GM21447 (cell line): ENCODE measurements around the gene TAF4.
A peak's percentile ranks its signal among the peaks of the same experiment; 100 is the strongest.

Experiments
- ATAC-seq: cut with Tn5 transposase; IDR thresholded peaks from one replicate; pipeline ENCODE4 v1.9.1; 2021; ENCODE audit not compliant: unreplicated experiment

Gene TAF4

DNA sequence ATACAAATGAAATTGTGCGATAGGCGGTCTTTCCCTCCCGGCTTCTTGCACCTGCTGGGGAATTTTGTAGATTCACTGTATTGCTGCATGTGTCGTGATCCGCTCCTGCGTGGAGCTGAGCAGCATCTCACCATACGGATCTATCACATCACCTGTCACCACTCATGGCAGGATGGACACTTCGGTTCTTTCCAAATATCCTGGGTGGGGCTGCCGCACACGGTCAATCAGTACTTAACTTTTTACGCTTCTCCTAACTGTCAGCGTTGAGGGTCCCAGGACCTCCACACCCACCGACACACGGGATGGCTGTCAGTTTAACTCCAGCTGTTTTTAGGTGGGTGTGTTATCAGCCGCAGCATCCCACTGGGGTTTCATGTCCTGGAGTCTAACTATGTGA is 19.2 kb downstream of the TAF4 start:
- ATAC-seq: no peak

DNA sequence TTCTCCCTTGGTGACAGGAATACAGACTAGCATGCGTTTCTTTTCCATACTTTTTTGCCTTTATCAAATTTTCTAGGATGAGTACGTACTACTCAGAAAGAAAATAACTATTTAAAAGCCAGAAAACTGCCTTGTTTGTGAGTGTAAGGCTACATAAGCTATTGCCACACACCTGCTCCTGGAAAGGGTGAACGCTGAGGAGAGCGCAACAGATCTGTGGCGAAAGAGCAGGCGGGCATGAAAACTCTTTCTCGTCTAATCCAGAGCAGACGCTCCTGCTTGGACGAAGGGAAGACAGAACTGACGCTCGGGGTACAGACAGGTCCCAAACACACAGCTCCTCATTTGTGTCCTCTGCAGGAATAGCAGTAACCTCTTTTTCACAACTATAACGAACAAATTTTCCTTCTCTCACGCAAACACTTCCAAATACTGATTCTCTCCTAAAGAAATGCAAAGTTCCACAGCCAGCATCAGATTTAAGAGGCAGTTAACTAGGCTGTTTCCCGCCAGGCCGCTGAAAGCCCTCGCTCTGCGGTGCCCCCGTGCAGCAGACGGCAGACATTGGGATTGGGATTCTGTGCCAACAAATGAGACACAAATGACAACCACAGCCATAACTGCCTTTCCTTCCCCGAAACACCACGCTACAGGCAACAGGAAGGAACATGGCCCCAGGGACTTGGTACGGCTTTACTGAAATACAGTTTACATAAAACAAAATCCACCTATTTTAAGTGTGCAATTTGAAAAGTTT is 20.0 kb downstream of the TAF4 start:
- no peak for ATAC-seq

- ATAC-seq: no peak
Observed at GRCh38 chr20:62045118-62045517, 20.6 kb downstream of the TAF4 start.

DNA sequence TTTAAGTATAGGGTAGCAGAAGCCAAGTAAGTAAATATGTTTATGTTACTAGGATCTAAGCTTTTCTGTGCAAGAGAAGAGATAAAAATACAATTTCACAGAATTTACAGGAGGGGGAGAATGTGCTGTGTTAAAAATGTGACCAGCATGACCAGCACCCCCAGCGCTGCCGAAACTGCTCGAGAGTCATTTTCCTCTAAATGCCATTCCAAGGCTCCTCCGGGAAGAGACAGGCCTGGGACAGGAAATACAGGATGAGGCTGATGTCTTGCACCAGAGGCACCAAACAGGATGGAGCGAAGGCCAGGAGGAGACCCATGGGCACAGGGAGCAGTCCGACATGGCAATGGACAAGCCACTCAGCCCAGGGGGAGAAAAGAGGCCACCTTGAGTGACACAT is 21.1 kb downstream of the TAF4 start:
- no peak for ATAC-seq

- no peak for ATAC-seq
Observed at GRCh38 chr20:62043131-62043914, 22.4 kb downstream of the TAF4 start.

DNA sequence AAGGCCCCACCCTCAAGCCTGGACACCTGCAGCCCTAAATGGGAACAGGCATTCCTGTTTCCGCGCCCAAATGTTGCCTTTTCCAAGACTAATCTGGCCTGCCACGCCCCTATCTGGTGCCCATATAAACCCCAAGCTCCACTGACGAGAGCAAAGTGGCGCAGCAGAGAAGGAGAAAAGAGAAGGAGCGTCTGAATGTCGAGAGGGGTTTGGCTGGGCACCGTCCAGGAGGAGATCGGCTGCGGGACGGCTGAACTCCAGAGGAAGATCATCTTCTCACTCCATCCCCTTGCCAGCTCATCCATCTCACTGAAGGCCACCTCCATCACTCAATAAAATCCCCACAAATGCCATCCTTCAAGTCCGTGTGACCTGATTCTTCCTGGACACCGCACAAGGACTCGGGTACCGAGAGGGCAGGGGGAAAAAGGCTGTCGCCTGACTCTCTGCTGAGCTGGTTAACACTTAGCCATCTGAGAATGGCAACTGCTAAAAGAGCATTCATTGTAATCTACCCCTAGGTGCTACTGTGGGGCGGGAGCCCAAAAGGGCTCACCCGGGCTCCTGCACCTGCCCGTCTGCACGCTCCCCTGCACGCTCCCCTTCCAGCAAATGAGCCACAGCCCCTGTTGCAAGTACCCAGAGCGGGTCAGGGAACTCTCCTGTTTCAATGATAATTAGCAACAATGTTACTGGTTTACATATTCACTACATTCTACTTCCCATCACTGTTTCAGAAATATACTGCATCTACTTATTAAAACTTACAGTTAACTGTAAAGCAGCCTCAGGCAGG is 23.5 kb downstream of the TAF4 start:
- no peak for ATAC-seq

DNA sequence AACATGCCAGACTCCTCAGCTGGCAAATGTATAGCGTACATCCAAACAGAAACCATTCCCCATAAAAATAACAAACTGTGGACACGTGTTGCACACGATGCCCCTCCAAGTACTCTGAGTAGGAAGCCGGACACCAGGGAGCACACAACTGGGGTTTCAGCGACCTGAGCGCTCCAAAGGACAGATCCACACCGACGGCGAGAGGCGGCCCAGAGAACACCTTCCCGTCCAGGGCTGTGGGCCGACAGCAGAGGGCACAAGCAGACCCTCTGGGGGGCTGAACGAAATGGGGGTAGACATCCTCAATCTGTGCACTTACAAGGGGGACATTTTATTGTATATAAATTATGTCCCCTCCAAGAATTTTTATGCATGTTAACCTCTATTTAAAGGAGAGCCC is 24.7 kb downstream of the TAF4 start:
- no peak for ATAC-seq

DNA sequence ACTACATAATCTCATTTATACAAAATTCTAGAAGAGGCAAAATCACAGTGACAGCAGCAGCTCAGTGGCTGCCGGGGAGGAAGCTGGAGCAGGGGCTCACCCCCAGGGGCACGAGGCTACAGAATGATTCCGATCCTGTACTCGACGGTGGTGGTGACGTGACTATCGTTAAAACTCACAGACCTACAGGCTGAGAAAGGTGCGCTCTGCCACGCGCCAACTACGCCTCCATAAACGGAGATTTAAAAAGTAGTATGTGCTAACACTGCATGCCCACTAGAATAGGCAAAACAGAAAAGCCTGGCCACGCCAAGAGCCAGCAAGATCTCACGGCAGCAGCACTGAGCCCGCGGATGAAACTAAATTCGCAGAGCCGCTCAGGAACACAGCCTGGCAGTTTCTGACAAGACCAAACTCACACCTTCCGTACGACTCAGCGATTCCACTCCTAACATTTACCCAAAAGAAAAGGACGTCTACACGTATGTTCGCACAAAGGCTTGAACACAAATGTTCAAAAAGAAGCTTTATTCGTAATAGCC is 25.2 kb downstream of the TAF4 start:
- no peak for ATAC-seq

DNA sequence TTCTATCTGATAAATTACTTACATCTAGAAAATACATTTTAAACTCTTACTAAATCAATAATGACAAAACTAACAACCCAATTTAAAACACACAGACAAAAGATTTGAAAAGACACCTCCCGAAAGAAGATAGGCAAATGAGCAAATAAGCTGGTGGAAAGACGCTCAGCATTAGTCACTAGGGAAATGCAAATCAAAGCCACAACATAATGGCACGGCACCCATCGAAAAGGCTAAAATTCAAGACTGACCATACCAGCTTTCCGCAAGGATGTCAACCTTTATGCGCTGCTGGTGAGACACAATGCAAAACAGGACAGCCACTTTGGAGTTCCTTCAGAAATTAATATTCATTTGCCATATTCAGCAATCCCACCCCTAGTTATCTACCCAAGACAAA is 25.9 kb downstream of the TAF4 start:
- ATAC-seq: no peak

DNA sequence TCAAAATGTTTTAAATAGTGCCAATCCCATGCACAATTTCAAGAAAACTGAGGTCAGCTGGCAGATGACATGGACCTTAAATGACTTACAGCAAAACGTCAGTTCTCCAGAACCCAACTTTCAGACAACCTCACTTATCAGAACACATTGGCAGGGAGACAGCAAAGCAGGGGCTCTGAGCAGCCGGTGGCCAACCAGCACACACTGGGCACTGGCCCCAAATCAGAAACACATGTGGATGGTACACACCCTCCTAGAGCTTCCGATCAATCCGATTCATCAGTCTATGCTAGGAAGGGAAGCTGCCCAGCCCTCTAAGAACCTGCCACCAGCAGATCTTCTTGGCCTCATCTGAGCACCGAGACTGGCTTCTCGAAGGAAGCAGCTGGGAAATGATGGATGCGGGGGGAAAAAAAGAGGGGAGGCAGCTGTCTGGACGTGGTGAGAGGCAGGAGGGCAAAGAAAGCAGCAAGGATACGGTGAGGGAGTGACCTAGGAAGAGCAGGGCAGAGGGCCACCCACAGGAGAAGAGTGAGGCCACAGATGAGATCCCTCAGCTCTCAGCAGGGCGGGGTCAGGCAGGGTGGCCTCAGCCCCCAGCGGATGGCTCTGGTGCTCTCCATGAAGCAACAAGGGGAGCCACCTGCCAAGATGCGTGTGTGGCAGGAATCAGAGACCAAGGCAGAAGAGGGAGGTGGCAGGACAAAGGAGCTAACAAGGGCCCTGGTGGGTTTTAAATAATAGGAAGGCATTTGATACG is 32.9 kb downstream of the TAF4 start:
- no peak for ATAC-seq

DNA sequence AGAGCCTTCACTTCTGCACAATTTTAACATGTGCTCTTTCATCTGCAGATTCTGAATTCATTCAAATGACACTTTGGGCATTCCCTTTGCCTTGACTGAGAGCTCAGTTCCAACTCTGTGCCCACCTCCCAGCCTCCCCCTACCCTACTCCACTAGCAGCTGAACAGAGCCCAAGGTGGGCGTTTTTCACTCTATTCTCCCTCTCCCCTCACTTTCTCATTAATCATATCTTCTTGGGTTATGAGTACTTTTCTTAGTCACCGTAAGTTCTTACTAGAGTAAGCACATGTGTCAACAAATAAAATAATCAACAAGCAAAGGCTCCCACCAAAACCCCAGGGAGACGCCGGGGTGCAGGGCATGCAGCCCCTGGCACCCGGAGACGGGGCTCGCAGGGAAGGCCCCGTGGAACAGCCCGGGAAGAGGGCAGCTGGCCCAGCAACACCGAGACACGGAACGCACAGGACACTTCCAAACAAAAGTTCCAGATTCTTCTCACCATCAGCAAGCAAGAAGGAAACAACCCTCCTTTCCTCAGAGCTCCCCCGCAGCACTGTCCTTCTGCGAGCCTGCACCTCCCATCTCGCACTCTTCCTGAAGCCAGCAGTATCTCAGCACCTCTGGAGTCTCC is 34.1 kb downstream of the TAF4 start:
- no peak for ATAC-seq

DNA sequence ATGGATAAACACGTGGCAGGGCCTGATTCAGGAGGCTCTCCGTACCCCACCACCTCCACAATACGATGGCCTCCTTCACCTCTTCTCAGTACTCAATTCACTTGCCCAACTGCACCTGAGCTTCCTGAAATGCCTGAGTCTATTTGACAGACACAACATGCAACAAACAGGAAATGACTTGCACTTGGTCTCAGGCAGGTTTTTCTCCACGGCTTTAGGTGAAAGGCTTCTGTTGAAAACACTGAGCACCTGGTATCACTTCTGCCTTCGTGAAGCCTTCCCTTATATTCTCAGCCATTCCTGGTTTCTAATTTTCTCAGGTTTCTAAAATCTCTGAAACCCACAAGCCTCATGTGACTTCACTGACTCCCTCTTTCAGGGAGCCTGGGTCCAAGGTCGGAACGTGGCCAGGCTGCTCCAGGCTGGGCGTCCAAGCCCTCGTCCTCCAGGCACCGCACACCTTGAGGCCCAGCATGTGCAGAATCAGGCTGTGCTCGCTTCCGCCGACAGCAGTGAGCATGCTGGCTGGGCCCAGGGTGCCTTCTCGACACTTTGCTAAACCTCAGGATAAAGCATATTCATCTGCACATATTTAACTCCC is 34.7 kb downstream of the TAF4 start:
- ATAC-seq: peak; percentile 75

GRCh38 chr20:62030357-62030756 is 35.3 kb downstream of the TAF4 start:
- ATAC-seq: no peak

DNA sequence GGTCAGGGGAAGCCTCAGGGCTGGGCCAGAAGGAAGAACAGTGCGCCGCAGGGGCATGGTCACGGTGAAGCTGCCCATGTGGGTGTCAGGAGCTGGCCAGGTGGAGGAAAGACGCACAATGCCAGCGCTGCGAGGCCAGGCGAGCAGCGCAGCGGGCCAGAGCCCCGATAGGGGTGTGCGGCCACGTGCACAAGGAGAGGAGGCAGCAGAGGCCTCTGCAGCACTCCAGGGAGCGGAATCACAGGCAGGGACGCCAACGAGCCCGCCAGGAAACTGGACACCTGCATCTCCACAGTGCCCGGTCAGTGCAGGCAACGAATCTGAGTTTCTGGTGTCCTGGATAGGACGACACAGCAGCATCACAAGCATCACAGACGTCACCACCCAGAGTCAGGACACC is 35.7 kb downstream of the TAF4 start:
- no peak for ATAC-seq

DNA sequence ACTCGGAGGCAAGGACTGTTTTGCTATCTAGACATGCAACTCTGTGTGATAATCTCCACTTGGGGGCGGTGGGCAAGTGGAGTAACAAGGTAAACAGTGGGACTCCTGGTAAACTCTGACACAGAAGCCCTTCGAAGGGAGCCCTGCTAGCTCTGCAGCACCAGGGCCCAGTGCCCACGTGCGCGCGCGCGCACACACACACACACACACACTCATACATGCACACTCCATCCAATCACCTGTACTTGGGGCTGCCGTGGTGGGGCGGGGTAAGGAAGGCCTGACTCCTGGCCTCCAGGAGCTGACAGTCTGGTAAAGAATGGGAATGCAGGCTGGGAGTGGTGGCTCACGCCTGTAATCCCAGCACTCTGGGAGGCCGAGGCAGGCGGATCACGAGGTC is 36.4 kb downstream of the TAF4 start:
- ATAC-seq: no peak

DNA sequence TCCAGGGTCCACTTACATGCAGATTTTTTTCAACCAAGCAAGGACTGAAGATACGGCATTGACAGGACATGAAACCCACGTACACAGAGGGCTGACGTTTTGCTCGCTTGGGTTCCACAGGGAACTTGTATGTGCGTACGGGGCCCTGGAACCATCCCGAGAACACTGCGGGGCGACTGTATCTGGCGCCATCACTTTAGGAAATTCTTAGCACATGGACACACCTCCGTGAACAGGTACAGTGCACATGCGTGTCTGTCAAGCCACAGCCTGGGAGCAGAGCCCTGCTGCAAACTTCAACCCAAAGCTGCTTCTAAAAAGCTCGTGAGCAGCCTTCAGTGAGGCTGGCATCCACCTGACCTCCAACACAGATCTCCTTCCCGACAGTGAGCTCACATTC is 37.3 kb downstream of the TAF4 start:
- ATAC-seq: no peak

GRCh38 chr20:62027698-62028321 is 37.9 kb downstream of the TAF4 start:
- ATAC-seq: no peak

DNA sequence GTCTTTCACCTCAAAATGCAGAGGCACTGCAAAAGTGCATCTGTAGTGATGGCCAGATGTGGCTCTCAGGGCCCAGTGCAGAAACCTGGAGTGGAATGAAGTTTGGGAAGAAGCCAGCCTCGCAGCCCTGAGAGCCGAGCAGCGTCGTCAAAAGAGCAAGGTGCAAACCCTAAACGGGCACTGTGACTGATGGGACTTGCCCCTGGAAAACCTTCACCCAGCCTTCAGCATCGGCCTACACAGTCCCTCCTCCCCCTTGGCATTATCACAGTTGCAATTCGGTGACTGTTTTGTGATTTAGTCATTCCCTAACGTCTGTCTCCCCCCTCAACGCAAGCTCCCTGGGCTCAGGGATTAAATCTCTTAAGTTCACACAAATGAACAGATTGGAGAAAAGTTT is 38.6 kb downstream of the TAF4 start:
- no peak for ATAC-seq

- ATAC-seq: no peak
Observed at GRCh38 chr20:62026564-62026856, 39.2 kb downstream of the TAF4 start.
